Breast epithelium (tissue), 4 donors: ENCODE measurements around the gene USP12. TPM values are rescaled to one million over a fixed set of nuclear protein-coding genes. Genes with fewer than 3 reads are reported as not detected.
"Not testable (repeated sequence)": the region's sequence is repeated elsewhere in the genome, so short reads cannot be mapped to it uniquely, and the experiment has no call there.

Source experiments
- DNase-seq, 2 donors: peaks; one replicate each; pipeline ENCODE4 v3.0.0-alpha.2; 2019; ENCODE audit warnings: low spot score in 2 of 2
- H3K27ac ChIP-seq, 2 donors: fragments of 200-600 bp; sonication (generic) in 1 of 2; one replicate each; pipeline ENCODE4 v1.5.1; 2016 to 2019; ENCODE audit warnings: mild to moderate bottlenecking in 1 of 2
- H3K27me3 ChIP-seq, 2 donors: fragments of 200-600 bp; sonication (generic) in 1 of 2; one replicate each; pipeline versions ENCODE4 v1.5.1 to v1.6.0; 2017 to 2019; ENCODE audit warnings: control low read depth in 1 of 2, mild to moderate bottlenecking in 1 of 2
- H3K36me3 ChIP-seq: fragments of 200-600 bp; one replicate; pipeline ENCODE4 v1.5.1; 2019
- H3K4me1 ChIP-seq, 2 donors: fragments of 200-600 bp; sonication (generic); one replicate each; pipeline ENCODE4 v1.5.1; 2016 to 2019; ENCODE audit warnings: control low read depth in 1 of 2
- H3K4me3 ChIP-seq, 3 donors: fragments of 200-600 bp; sonication (generic); 1 replicate in 2 of 3; 2 replicates in 1 of 3; pipeline ENCODE4 v1.5.1; 2016 to 2019; ENCODE audit warnings: mild to moderate bottlenecking in 3 of 3, moderate library complexity in 2 of 3
- H3K9me3 ChIP-seq, 2 donors: fragments of 200-600 bp; sonication (generic) in 1 of 2; one replicate each; pipeline ENCODE4 v1.5.1; 2016 to 2019; ENCODE audit warnings: control low read depth in 1 of 2
- POLR2A ChIP-seq: fragments of 450-650 bp; IDR thresholded peaks from one replicate; pipeline ENCODE4 v1.6.1; 2016; ENCODE audit warnings: antibody characterized with exemption, mild to moderate bottlenecking, moderate library complexity
- POLR2AphosphoS5 ChIP-seq, 3 donors: sonication (generic); formaldehyde crosslinking; IDR thresholded peaks; one replicate each; pipeline ENCODE4 v1.6.1; 2017; ENCODE audit warnings: antibody characterized with exemption in 3 of 3
- intact Hi-C: fragments of 100-400 bp; cut with DNase I; formaldehyde crosslinking; loops from one replicate; pipeline ENCODE4 v1.15.1; 2023; ENCODE audit warnings: low total_unique reads
- total RNA-seq, 3 donors: library from RNA; depleted of rRNA; stranded (reverse); fragments of >200 nt; gene quantifications; one replicate each; pipeline ENCODE4 v1.1.0, GENCODE V29; 2016
- TF ChIP-seq, protein P1 (sequence below), 3 donors: fragments of 450-650 bp; IDR thresholded peaks; one replicate each; pipeline ENCODE4 v1.5.1; 2016 to 2017; ENCODE audit warnings: antibody characterized with exemption in 3 of 3, mild to moderate bottlenecking in 3 of 3, moderate library complexity in 3 of 3

USP12 gene
- total RNA-seq, 3 donors from 2014 or later = 21.0 to 33.4 (median 21.0) TPM

DNA sequence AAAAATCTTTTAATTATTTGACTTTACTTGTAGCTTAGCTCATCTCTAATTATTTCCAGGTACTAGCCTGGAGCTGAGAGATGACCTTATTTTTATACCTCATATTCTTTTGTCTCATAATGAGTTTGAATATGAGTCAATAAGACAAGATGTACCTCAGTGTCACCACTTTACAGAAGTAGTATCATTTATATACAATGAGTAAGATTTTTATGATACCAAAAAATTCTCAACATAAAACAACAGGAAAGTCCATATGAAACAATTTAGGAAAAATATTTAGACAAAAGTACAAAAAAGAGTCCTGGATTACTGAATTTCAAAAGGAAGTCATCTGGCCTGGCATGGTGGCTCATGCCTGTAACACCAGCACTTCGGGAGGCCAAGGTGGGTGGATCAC, 21.4 kb upstream of the USP12 start:
- no peak overlapping the region for H3K27ac ChIP-seq
- TF ChIP-seq, protein P1, sequence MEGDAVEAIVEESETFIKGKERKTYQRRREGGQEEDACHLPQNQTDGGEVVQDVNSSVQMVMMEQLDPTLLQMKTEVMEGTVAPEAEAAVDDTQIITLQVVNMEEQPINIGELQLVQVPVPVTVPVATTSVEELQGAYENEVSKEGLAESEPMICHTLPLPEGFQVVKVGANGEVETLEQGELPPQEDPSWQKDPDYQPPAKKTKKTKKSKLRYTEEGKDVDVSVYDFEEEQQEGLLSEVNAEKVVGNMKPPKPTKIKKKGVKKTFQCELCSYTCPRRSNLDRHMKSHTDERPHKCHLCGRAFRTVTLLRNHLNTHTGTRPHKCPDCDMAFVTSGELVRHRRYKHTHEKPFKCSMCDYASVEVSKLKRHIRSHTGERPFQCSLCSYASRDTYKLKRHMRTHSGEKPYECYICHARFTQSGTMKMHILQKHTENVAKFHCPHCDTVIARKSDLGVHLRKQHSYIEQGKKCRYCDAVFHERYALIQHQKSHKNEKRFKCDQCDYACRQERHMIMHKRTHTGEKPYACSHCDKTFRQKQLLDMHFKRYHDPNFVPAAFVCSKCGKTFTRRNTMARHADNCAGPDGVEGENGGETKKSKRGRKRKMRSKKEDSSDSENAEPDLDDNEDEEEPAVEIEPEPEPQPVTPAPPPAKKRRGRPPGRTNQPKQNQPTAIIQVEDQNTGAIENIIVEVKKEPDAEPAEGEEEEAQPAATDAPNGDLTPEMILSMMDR (IDR thresholded peaks at IDR 0.05) = no peak
- TF ChIP-seq POLR2A = no peak
- TF ChIP-seq POLR2AphosphoS5 (IDR thresholded peaks at IDR 0.05) = no peak
- no peaks in the 10 kb centered on the region for H3K36me3 ChIP-seq
- no peaks in the 10 kb centered on the region for H3K4me1 ChIP-seq
- intact Hi-C loops = no loop called here
- no peak for DNase-seq
- H3K4me3 ChIP-seq = no peak overlapping the region
- H3K9me3 ChIP-seq = peaks cover 0 to 3% of the 10 kb centered on the region in 2 donors
- peaks cover 0 to 5% of the 10 kb centered on the region in 2 donors for H3K27me3 ChIP-seq

DNA sequence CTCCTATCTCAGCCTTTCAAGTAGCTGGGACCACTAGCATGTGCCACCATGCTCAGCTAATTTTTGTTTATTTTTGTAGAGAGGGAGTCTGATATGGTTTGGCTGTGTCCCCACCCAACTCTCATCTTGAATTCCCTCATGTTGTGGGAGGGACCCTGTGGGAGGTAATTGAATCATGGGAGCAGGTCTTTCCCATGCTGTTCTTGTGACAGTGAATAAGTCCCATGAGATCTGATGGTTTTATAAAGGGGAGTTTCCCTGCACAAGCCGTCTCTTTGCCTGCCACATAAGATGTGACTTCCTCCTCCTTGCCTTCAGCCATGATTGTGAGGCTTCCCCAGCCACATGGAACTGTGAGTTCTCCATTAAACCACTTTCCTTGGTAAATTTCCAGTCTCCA, 20.8 kb upstream of the USP12 start:
- H3K9me3 ChIP-seq, H3K4me1 ChIP-seq, H3K36me3 ChIP-seq, DNase-seq, intact Hi-C loops, H3K27me3 ChIP-seq, H3K4me3 ChIP-seq, H3K27ac ChIP-seq: not testable (repeated sequence)

DNA sequence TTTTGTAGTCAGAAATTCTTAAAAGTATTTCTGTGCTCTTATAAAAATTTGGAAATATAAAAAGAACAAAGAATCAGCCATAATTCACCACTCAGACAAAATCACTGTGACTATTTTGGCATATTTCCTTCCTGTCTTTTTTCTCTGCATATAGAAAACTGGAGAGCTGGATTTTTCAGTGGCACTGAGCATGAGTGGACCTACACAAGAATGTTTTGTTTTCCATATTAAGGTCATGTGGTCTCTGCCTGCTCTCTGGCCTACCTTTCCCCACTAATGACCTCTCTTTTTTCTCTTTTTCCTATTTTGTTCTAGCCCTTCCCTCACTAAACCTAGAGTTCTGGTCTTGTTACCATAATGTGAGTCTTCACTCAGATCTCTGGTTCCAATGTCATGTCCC, 17.6 kb upstream of the USP12 start:
- Histone ChIP-seq H3K27me3 (no peaks in the 10 kb centered on the region), H3K9me3 (no peaks in the 10 kb centered on the region), H3K4me1 (no peaks in the 10 kb centered on the region), H3K36me3 (no peaks in the 10 kb centered on the region), H3K27ac (no peak overlapping the region), H3K4me3 (no peak overlapping the region)
- no peak for DNase-seq
- TF ChIP-seq POLR2A = no peak
- TF ChIP-seq POLR2AphosphoS5 (IDR thresholded peaks at IDR 0.05) = no peak
- TF ChIP-seq, protein P1 (IDR thresholded peaks at IDR 0.05) = no peak
- intact Hi-C loops = loop anchor here (5.0 kb wide), 1 partner anchor 433 kb away; the partner anchor contains the start of genes LNX2 and POLR1D

DNA sequence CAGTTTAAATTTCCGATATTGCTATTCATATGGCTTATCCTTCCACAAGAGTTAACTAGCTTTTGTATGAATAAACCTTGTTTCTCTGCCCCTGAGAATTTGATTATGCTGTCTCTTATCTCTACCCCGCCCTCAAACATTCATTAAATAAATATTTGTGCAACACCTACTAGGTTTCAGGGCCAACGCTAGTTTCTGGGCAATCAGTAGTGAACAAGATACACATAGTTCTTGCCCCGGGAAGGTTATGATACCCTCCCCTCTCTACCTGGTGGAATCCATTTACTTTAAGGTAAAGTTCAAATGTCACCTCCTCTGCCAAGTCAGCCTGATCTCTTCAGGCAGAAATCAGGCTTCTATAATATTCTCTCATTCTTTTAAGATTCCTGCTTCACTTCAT, 16.6 kb upstream of the USP12 start:
- no peaks in the 10 kb centered on the region for H3K27me3 ChIP-seq

DNA sequence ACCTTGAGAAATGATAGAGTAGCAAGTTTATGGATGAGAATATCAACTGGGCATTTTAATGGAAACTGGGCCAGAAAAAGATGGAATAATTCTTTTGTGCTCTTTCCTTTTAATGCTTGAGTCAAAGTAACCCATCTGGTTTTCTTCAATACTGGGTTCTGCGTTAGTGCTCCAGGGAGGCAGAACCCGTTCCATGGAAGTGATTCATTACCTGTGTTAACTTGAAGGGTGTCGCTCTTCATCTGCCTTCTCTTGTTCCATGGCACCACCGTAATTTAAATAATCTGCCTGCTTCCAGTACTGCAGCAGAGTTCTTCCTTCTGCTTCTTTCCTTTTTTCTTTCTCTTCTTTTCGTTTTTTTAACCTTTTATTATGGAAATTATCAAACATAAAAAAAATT, 14.7 kb upstream of the USP12 start:
- intact Hi-C loops = loop anchor here (5.0 kb wide), 1 partner anchor 436 kb away; the partner anchor contains the start of genes LNX2 and POLR1D
- H3K27ac ChIP-seq = no peak overlapping the region
- no peaks in the 10 kb centered on the region for H3K9me3 ChIP-seq
- TF ChIP-seq, protein P1 (IDR thresholded peaks at IDR 0.05) = no peak
- H3K36me3 ChIP-seq = no peaks in the 10 kb centered on the region
- no peak for DNase-seq
- no peaks in the 10 kb centered on the region for H3K4me1 ChIP-seq
- H3K4me3 ChIP-seq = no peak overlapping the region
- H3K27me3 ChIP-seq = no peaks in the 10 kb centered on the region

More for the DNA sequence above, 16.6 kb upstream of the USP12 start:
- Histone ChIP-seq H3K36me3 (no peaks in the 10 kb centered on the region), H3K4me1 (no peaks in the 10 kb centered on the region), H3K9me3 (no peaks in the 10 kb centered on the region), H3K4me3 (no peak overlapping the region), H3K27ac (no peak overlapping the region)
- intact Hi-C loops = loop anchor here (5.0 kb wide), 1 partner anchor 434 kb away; the partner anchor contains the start of genes LNX2 and POLR1D
- no peak for DNase-seq
- TF ChIP-seq POLR2AphosphoS5 (IDR thresholded peaks at IDR 0.05) = no peak
- TF ChIP-seq POLR2A = no peak
- TF ChIP-seq, protein P1 (IDR thresholded peaks at IDR 0.05) = no peak
